Ramos (cell line): ENCODE data around the gene PIGR.
"Not testable (repeated sequence)": the region's sequence is repeated elsewhere in the genome, so short reads cannot be mapped to it uniquely, and the experiment has no call there.

Source experiments
- in situ Hi-C: fragments of 300-500 bp; cut with MboI; formaldehyde crosslinking; loops from one replicate; pipeline ENCODE4 v1.14.3; 2022; ENCODE audit warnings: low sequenced_read_pairs; ENCODE audit not compliant: unreplicated experiment

The PIGR gene

DNA sequence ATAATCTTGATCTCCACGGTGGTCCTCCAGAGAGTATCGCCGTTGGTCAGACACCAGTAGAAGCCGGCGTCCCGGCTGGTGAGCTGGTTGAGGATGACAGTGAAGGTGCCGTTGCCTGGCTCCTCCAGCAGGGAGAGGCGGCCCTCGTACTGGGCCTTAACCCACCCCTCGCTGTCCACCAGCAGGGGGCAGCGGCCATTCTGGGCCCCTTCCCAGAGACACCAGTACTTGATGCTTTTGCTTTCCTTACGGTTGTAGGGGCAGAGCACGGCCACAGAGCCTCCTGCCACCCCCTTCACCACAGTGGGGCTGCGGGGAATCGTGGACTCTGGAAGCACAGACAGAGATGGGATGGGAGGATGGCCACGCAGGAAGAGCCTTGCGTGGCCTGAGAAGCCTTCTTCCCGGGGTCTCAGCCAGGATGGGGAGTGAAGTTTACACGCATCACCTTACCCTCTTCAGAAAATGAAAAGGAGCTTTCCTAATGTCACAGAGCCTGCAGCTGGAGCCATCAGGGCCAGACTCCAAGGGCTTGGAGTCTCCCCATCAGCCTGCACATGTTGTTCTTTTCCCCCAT is 10.7 kb downstream of the PIGR start:
- in situ Hi-C loops: no loop called here

- in situ Hi-C loops: no loop called here
These were observed 12.8 kb downstream of the PIGR start for GRCh38 chr1:206933333-206933945.

DNA sequence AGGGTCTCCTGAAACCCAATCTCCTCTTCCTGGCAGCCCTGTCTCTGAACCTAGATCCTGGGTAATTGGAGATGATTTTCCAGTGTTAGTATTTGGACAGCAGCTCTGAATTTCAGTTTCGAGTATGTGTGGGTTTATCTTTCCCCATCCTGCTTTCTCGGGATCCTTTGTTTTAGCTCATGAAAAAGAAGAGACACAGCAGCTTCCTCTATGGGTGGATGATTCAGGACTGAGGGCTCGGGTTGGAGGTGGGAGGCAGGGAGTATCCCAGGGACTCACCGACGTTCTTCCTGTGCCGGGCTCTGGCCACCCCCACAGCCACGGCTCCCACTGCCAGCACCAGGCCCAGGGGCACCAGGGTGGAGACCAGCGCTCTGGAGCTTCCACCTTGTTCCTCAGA is 14.1 kb downstream of the PIGR start:
- in situ Hi-C loops: no loop called here

DNA sequence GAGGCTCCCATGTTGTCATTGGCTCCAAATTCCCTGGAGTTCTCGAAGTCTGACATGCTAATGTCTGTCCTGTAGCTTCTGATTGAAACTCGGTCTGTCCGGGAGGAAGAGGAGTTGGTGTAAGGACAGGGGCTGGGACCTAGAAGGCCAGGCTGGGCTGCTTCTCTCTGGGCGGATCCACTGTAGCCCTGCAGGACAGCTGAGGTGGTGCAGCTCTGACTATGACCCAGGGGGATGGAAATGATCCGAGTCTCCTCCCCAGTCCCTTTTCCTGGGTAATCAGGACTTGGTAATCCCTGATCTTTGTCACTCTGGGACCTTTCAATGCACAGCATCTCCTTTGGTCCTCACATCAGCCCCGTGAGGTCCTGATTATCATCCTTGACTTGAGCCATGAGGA is 14.6 kb downstream of the PIGR start:
- in situ Hi-C loops: no loop called here

- in situ Hi-C loops: no loop called here
These were observed 16.0 kb downstream of the PIGR start for GRCh38 chr1:206930210-206930798.

GRCh38 chr1:206929524-206929923 is 16.7 kb downstream of the PIGR start:
- in situ Hi-C loops: no loop called here

DNA sequence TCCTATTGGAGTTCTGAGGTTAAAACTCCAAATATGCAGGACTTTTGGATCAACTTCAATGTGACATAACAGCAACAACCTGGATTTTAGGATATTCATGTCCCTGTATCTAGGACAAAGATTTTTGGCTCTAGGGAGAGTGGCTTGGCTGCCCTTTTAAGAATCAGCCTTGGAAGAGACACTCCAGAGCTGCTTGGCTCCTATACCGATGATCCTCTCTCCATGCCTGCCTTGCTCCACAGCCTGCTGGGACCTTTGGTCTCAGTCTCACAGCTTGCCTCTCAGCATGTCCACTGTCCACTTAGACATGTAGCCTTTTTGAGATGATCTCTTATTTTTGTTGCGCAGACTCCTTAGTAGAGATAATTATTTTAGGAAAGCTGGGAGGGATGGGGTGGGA is 20.0 kb downstream of the PIGR start:
- in situ Hi-C loops: no loop called here

GRCh38 chr1:206925106-206925736 is 21.0 kb downstream of the PIGR start:
- in situ Hi-C loops: no loop called here

- in situ Hi-C loops: no loop called here
These were observed 21.6 kb downstream of the PIGR start for GRCh38 chr1:206924592-206925105.

DNA sequence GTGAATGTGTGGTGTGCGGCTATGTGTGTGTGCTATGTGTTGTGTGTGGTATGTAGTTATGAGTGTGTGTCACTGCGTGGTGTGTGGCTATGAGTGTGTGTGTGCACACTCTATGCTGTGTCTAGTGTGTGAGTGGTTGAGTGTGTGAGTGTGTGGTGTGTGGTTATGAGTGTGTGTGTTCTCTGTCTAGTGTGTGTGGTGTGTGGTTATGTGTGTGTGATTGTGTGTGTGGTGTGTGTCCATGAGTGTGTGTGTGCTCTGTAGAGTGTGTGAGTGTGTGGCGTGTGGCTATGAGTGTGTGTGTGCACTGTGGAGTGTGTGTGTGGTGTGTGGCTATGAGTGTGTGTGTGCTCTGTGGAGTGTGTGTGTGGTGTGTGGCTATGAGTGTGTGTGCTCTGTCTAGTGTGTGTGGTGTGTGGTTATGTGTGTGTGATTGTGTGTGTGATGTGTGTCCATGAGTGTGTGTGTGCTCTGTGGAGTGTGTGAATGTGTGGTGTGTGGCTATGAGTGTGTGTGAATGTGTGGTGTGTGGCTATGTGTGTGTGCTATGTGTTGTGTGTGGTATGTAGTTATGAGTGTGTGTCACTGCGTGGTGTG is 22.2 kb downstream of the PIGR start:
- in situ Hi-C loops: not testable (repeated sequence)

- in situ Hi-C loops: no loop called here
These were observed 23.0 kb downstream of the PIGR start for GRCh38 chr1:206923009-206923960.

GRCh38 chr1:206922524-206922923 is 23.7 kb downstream of the PIGR start:
- in situ Hi-C loops: no loop called here

GRCh38 chr1:206921772-206922265 is 24.4 kb downstream of the PIGR start, which contains the start of gene FCMR:
TSS of gene FCMR (minus strand) at chr1:206921941. CDS start at chr1:206921854, 87 bp downstream.
- in situ Hi-C loops: no loop called here

DNA sequence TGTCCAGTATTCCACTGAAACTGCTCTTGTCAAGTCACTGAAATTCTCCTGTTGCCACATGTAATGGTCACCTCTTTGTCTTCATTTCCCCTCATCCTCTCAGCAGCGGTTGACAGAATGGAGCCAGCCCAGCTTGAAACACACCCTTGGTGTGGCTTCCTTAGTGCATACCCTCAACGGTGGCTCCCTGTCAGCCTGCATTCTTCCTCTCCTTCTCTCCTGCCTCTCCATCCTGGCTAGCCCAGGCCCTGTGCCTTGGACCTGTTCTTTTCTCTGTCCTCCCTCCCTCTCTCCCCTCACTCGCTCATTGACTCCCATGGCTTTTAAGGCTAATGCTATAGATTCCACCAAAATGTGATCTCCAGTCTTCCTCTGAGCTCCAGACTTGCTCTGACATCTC is 28.2 kb downstream of the PIGR start:
- in situ Hi-C loops: loop anchor here (10.0 kb wide), 1 partner anchor 293 kb away; no protein-coding TSS in a partner anchor

DNA sequence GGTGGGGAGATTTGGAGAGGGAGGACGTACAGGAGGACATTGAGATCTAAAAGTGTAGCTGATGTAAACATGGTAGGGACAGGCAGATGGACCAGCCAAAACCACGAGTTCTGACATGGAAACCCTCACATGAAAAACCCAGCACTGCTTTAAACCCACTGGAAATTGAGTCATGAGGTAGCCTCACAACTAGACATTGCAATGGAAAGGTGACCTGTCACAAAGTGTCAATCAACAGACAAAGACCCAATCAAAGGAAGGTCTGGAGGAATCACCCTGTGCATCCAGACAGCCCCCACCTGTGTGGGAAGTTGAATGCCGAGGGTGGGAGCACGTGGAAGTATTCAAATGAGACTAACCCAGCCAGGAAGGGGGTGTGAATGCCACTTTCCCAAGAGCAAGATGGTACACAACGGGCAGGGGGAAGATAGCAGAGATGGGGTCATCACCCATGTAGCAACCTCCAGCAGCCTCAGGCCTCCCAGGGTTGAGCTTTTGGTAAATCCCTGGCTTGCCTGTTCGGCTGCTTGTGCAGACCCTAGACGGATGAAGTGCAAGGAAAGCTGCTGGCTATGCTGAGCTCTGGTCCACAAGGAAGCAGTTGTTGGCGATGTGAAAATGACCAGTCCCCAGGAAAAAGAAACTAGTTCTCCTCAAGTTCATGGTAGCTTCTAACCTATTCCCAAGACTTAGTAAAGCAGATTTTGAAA is 30.1 kb downstream of the PIGR start:
- in situ Hi-C loops: loop anchor here (10.0 kb wide), 1 partner anchor 291 kb away; no protein-coding TSS in a partner anchor

DNA sequence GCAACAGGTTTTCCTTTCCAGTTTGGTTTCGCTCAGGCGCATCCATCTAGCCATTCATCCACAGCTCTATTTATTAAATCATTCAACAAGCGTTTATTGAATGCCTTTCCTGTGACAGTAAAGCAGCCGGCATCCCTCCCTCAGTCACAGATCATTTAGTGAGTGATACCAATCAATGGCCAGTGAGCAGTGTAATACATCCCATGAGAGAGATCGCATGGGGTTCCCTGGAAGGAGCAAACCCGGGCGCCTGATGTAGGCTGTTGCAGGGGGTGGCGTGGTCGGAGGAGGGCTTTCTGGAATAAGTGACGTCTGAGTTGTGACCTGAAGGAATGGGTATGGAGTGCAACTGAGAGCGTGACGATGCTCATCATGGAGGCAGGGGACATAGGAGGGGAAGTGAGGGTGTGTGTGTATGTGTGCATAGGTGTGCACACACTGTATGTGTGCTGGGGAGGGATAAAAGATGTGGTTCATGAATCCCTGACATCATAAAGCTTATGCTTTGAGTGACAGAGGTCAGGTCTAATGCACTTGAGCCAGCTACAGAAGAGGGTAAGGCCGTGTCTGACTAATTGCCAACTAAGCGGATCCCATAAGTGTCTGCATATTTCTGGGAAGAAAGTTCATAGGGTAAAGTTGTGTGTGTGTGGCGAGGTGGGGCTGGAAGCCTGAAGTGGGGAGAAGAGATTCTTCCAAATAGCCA is 31.1 kb downstream of the PIGR start:
- in situ Hi-C loops: loop anchor here (10.0 kb wide), 1 partner anchor 290 kb away; no protein-coding TSS in a partner anchor

DNA sequence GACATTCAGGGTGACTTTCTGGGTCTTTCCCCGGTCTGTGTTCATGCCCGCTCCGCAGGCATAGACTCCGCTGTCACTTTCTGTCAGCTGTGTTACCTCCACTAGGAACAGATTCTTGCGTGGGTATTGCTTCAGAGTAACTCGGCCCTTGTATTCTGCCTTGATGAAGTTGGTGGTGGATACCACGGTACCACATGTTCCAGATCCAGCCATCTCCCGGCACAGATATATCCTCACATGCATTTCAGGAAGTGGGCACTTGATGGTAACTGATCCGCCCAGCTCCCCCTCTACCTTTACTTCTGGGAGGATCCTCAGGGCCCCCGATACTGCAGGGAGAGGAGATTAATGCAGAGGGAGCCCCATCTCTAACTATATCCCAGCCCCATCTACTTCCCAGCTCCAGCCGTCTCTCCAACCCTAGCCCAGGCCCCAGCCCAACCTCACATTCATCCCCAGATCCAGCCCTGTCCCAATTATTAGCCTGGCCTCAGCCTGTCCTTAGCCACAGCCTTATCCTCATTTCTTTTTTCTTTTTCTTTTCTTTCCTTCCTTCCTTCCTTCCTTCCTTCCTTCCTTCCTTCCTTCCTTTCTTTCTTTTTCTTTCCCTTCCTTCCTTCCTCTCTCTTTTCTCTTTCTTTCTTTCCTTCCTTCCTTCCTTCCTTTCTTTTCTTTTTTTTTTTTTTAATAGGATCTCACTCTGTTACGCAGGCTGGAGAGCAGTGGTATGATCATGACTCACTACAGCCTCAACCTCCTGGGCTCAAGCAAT is 32.3 kb downstream of the PIGR start:
- in situ Hi-C loops: loop anchor here (5.0 to 10.0 kb wide), 2 partner anchors 187 to 289 kb away; no protein-coding TSS in a partner anchor
